GM12891 (cell line): ENCODE results near the gene USP48.

Source experiments
- POLR2A ChIP-seq: IDR thresholded peaks from 2 replicates; pipeline ENCODE4 v1.6.1; 2011; ENCODE audit warnings: low read depth, low read length, control low read depth
- POLR2AphosphoS5 ChIP-seq: IDR thresholded peaks from 2 replicates; pipeline ENCODE4 v1.6.1; 2011; ENCODE audit warnings: low read depth, low read length, control low read depth
- POU2F2 ChIP-seq: IDR thresholded peaks from 2 replicates; pipeline ENCODE4 v1.6.1; 2011; ENCODE audit warnings: low read depth, mild to moderate bottlenecking, control low read depth, low read length, moderate library complexity
- SPI1 ChIP-seq: IDR thresholded peaks from 2 replicates; pipeline ENCODE4 v1.6.1; 2011; ENCODE audit warnings: low read depth, low read length, control low read depth
- TAF1 ChIP-seq: IDR thresholded peaks from 2 replicates; pipeline ENCODE4 v1.6.1; 2011; ENCODE audit warnings: low read depth, low read length, control low read depth

GRCh38 chr1:21758614-21759013 is 24.3 kb downstream of the USP48 start:
- TF ChIP-seq POLR2AphosphoS5: no peak
- TF ChIP-seq POLR2A: no peak
- no peak for TF ChIP-seq TAF1
- TF ChIP-seq SPI1: no peak
- no peak for TF ChIP-seq POU2F2
